ENCODE measurements around the gene SHROOM3.

The SHROOM3 gene

DNA sequence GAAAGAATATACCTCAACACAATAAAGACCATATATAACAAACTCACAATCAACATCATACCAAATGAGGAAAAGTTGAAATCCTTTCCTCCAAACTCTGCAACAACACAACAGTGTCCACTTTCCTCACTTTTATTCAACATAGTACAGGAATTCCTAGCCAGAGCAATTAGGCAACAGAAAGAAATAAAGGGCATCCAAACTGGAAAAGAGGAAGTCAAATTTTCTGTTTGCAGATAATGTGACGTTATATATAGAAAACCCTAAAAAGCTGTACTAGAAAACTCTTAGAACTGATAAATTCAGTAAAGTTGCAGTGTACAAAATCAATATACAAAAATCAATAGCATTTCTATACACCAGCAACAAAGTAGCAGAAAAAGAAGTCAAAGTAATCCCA is 355.3 kb downstream of the SHROOM3 start:
- Histone ChIP-seq H3K4me3 (ENCODE audit: low read length) (no peak overlapping the region), H3K27me3 (ENCODE audit: control insufficient read depth, insufficient read depth, low read length) (no peaks in the 10 kb centered on the region), H3K9ac (ENCODE audit: low read length) (no peak overlapping the region), H3K9me3 (ENCODE audit: control insufficient read depth, low read length) (no peaks in the 10 kb centered on the region), H3K36me3 (ENCODE audit: control insufficient read depth, insufficient read depth, low read length) (no peaks in the 10 kb centered on the region), H3K4me1 (ENCODE audit: control insufficient read depth, insufficient read depth, low read length) (no peaks in the 10 kb centered on the region)

DNA sequence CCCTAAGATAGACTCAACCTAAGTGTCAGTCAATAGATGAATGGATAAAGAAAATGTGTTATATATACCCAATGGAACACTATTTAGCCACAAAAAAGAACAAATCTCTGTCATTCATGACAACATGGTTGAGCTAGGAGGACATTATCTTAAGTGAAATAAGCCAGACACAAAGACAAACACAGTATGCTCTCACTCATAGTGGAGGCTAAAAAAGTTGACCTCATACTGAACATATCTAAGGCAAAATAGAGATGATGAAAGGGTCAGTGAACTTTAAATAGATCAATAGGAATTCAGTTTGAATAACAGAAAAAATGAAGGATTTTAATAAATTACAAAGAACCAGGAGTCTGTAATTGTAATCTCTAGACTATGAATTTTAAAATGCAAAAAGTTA is 356.4 kb downstream of the SHROOM3 start:
- H3K4me1 ChIP-seq (ENCODE audit: control insufficient read depth, insufficient read depth, low read length), result no peaks in the 10 kb centered on the region
- no peaks in the 10 kb centered on the region for H3K9me3 ChIP-seq (ENCODE audit: control insufficient read depth, low read length)
- H3K9ac ChIP-seq (ENCODE audit: low read length), result no peak overlapping the region
- H3K4me3 ChIP-seq (ENCODE audit: low read length), result no peak overlapping the region
- H3K36me3 ChIP-seq (ENCODE audit: control insufficient read depth, insufficient read depth, low read length), result no peaks in the 10 kb centered on the region
- no peaks in the 10 kb centered on the region for H3K27me3 ChIP-seq (ENCODE audit: control insufficient read depth, insufficient read depth, low read length)

DNA sequence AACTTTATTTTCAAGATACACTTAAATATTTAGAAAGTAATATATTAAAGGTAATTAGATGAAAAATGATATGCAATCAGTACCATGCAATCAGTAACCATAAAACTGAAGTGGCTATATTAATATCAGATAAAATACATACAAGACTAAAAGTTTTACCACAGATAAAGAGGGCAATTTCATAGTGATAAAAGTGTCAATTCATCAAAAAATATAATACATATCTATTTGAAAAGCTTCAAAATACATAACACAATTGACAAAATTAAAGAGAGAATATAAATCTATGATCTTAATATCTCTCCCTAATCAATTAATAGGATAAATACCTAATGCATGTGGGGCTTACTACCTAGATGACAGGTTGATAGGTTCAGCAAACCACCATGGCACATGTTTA is 357.4 kb downstream of the SHROOM3 start:
- Histone ChIP-seq H3K36me3 (ENCODE audit: control insufficient read depth, insufficient read depth, low read length) (no peaks in the 10 kb centered on the region), H3K9ac (ENCODE audit: low read length) (no peak overlapping the region), H3K4me3 (ENCODE audit: low read length) (no peak overlapping the region), H3K27me3 (ENCODE audit: control insufficient read depth, insufficient read depth, low read length) (no peaks in the 10 kb centered on the region), H3K9me3 (ENCODE audit: control insufficient read depth, low read length) (no peaks in the 10 kb centered on the region), H3K4me1 (ENCODE audit: control insufficient read depth, insufficient read depth, low read length) (no peaks in the 10 kb centered on the region)

DNA sequence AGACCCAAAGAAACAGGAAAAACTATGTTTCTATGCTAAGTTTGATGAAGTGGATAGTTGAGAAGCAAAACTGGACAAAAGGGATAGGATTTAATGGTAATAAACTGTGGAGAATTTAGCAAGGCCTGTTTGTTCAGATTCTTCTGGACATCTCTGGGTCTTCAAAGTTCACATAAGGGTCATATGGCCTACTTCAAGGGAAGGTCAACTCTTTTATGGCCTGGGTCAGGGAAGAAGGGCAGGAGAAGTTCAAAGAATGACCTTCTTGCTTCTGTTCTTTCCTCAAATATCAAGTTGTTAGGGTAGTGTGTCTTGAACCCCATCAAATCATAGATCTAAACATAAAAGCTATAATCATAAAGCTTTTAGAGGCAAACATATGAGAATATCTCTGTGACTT is 360.2 kb downstream of the SHROOM3 start:
- Histone ChIP-seq H3K27me3 (ENCODE audit: control insufficient read depth, insufficient read depth, low read length) (no peaks in the 10 kb centered on the region), H3K9ac (ENCODE audit: low read length) (no peak overlapping the region), H3K36me3 (ENCODE audit: control insufficient read depth, insufficient read depth, low read length) (no peaks in the 10 kb centered on the region), H3K9me3 (ENCODE audit: control insufficient read depth, low read length) (no peaks in the 10 kb centered on the region), H3K4me1 (ENCODE audit: control insufficient read depth, insufficient read depth, low read length) (no peaks in the 10 kb centered on the region), H3K4me3 (ENCODE audit: low read length) (no peak overlapping the region)

DNA sequence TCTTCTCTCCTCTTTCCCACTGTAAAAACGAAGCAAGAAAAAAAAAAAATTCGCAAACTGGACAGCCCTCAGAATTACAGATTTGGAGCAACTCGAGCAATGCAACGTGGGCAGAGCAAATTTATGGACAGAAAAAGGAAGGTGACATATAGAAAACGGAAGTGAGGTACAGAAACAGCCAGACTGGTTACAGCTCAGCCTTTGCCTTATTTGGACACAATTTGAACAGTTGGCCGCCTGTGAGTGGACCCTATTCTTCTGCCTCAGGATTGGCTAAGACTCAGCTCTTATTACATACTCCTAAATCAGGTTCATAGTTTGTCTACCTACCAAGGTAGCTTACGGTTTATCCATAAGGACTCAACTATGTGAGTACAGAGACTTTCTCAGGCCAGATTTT is 364.1 kb downstream of the SHROOM3 start:
- Histone ChIP-seq H3K4me1 (ENCODE audit: control insufficient read depth, insufficient read depth, low read length) (no peaks in the 10 kb centered on the region), H3K4me3 (ENCODE audit: low read length) (no peak overlapping the region), H3K9me3 (ENCODE audit: control insufficient read depth, low read length) (no peaks in the 10 kb centered on the region), H3K36me3 (ENCODE audit: control insufficient read depth, insufficient read depth, low read length) (no peaks in the 10 kb centered on the region), H3K9ac (ENCODE audit: low read length) (no peak overlapping the region), H3K27me3 (ENCODE audit: control insufficient read depth, insufficient read depth, low read length) (no peaks in the 10 kb centered on the region)

DNA sequence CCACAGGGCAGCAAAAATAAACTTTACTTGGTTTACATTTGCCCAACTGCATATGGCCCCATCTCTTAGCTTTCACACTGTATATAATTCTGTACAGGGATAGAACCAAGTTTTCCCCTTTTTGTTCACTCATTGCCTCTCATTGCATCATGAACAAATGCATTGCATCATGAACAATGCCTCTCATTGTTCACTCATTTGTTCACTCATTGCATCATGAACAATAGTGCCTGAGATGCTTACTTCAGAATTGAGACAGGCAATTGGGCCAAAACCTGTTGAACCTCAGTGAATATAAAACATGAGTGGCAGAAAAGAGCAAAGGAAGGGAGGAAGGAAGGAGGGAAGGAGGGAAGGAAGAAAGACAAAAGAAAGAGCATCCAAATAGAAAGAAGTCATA is 364.7 kb downstream of the SHROOM3 start:
- H3K9ac ChIP-seq (ENCODE audit: low read length), result no peak overlapping the region
- H3K9me3 ChIP-seq (ENCODE audit: control insufficient read depth, low read length), result no peaks in the 10 kb centered on the region
- H3K4me1 ChIP-seq (ENCODE audit: control insufficient read depth, insufficient read depth, low read length), result no peaks in the 10 kb centered on the region
- no peaks in the 10 kb centered on the region for H3K36me3 ChIP-seq (ENCODE audit: control insufficient read depth, insufficient read depth, low read length)
- H3K27me3 ChIP-seq (ENCODE audit: control insufficient read depth, insufficient read depth, low read length), result no peaks in the 10 kb centered on the region
- no peak overlapping the region for H3K4me3 ChIP-seq (ENCODE audit: low read length)

DNA sequence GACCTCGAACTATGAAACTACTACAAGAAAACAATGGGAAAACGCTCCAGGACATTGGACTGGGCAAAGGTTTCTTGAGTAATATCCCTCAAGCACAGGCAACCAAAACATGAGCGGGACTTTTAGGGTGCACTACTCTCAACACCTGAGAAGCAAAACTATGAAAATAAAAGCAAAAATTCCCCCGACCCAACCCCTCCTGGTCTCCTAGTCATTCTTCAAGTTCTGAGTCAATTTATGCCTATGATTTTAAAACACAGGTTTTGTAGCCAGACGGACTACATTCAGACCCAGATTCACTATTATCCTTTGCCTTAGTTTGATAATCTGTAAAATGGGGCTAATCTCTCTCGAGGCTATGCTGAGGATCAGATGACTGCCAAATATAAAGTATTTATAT is 365.9 kb downstream of the SHROOM3 start:
- H3K9me3 ChIP-seq (ENCODE audit: control insufficient read depth, low read length), result no peaks in the 10 kb centered on the region
- H3K36me3 ChIP-seq (ENCODE audit: control insufficient read depth, insufficient read depth, low read length), result no peaks in the 10 kb centered on the region
- H3K27me3 ChIP-seq (ENCODE audit: control insufficient read depth, insufficient read depth, low read length), result no peaks in the 10 kb centered on the region

DNA sequence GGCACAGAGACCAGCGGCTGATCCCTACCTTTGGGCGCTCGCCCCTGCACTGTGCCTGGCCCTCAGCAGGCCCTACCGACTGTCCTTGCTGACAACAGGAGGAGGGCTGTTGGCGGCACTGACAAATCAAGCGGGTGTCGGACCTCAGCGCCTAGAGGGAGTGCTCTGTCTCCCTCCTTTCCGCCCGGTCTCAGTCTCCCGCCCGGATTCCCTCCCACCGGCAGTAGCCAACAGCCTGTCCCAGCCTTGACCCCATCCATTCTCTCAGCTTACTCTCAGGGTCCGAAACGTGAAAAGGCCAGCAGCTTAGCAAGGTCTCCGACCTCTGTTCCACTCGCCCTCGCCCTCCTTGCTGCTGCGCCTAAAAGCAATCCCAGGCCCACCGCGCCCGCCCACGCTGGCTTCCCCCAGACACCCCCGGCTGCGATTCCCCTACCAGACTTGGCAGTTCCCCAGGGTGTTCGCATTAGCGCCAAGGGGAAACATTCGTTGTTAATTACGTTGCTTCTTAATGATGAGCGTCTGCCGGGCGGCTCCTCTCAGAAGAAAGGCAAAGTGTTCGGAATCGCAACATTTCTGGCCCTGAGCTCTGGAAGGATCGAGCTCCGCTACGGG is 366.7 kb downstream of the SHROOM3 start:
- H3K4me3 ChIP-seq (ENCODE audit: low read length), result no peak overlapping the region
- H3K36me3 ChIP-seq (ENCODE audit: control insufficient read depth, insufficient read depth, low read length), result no peaks in the 10 kb centered on the region
- H3K4me1 ChIP-seq (ENCODE audit: control insufficient read depth, insufficient read depth, low read length), result no peaks in the 10 kb centered on the region
- H3K27me3 ChIP-seq (ENCODE audit: control insufficient read depth, insufficient read depth, low read length), result no peaks in the 10 kb centered on the region
- H3K9me3 ChIP-seq (ENCODE audit: control insufficient read depth, low read length), result no peaks in the 10 kb centered on the region
- no peak overlapping the region for H3K9ac ChIP-seq (ENCODE audit: low read length)

More for the DNA sequence above, 365.9 kb downstream of the SHROOM3 start:
- Histone ChIP-seq H3K4me1 (ENCODE audit: control insufficient read depth, insufficient read depth, low read length) (no peaks in the 10 kb centered on the region), H3K9ac (ENCODE audit: low read length) (no peak overlapping the region), H3K4me3 (ENCODE audit: low read length) (no peak overlapping the region)

DNA sequence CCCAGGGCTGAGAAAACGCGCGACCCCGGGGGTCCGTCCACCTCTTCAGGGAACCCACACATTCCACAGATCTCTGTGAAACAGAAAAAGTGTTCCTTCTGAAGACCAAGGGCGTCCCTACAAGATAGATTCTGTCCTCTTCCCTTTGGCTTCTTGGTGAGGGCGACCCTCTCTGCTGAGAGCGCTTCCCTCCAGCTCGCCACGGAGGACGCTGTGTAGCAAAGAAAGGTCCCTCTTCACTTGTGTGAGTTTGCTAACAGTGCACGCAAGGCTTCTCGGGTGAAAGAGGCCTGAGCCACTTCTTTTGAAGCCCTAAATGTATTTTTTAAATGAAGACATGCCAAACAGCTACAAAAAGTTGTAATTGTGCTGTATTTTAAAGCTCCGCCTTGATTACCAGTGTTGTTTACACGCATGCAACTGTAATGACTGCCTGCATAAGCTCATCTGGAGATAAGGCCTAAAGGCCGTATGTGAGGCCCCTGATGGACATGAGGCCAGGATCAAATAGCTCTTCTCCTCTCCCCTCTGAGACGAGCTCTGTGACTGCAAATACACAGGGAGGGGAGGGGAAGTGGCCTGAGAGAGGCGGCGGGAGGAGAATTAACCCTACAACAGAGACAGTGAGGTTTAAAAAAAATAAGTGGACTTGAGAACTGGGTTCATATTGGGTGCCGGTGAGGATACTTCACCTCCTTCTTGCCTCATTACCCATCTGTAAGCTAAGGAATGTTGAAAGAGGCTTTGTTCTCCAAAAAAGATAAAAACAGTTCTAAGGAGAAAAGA is 367.4 kb downstream of the SHROOM3 start:
- Histone ChIP-seq H3K4me3 (ENCODE audit: low read length) (no peak overlapping the region), H3K9ac (ENCODE audit: low read length) (no peak overlapping the region), H3K27me3 (ENCODE audit: control insufficient read depth, insufficient read depth, low read length) (no peaks in the 10 kb centered on the region), H3K4me1 (ENCODE audit: control insufficient read depth, insufficient read depth, low read length) (no peaks in the 10 kb centered on the region), H3K9me3 (ENCODE audit: control insufficient read depth, low read length) (no peaks in the 10 kb centered on the region), H3K36me3 (ENCODE audit: control insufficient read depth, insufficient read depth, low read length) (no peaks in the 10 kb centered on the region)

DNA sequence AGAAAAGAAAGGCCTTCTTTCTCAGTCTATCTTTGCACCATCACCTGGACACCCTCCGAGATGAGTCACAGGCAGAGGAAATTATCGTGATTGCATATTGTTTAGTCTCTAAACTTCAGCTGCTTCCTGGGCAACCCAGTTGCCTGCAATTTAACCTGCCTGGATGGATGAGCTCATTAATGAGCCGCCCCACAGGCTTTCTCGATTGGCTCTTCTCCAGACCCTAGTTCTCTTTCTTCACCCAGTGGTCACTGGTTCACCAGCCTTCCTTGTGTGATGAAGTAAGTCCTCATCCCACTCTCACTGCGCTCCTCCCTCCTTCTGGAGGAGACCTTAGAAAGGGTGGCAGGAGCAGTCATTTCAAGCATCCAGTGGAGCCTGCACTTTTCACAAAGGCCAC is 368.5 kb downstream of the SHROOM3 start:
- H3K27me3 ChIP-seq (ENCODE audit: control insufficient read depth, insufficient read depth, low read length), result no peaks in the 10 kb centered on the region
- no peaks in the 10 kb centered on the region for H3K4me1 ChIP-seq (ENCODE audit: control insufficient read depth, insufficient read depth, low read length)
- no peak overlapping the region for H3K9ac ChIP-seq (ENCODE audit: low read length)
- H3K36me3 ChIP-seq (ENCODE audit: control insufficient read depth, insufficient read depth, low read length), result no peaks in the 10 kb centered on the region
- no peaks in the 10 kb centered on the region for H3K9me3 ChIP-seq (ENCODE audit: control insufficient read depth, low read length)
- no peak overlapping the region for H3K4me3 ChIP-seq (ENCODE audit: low read length)

DNA sequence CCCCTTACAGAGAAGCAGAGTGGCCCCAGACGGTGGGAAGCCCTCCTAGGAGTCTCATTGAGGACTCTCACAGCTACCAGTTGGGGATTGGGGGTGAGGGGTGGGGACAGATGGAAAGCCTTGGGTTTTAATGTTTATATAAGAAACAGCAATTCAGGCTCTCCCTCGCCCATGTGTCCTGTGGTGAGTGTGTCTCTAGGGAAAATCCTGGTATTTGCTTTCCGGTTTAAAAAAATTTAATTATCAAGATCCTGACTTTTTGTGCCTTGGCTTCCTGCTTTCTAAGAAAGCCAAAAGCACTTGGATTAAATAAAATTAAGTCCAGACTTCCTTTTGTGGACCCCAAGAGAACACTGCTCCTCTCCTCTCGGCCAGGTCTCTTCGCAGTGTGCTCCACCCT is 369.1 kb downstream of the SHROOM3 start:
- Histone ChIP-seq H3K36me3 (ENCODE audit: control insufficient read depth, insufficient read depth, low read length) (no peaks in the 10 kb centered on the region), H3K4me3 (ENCODE audit: low read length) (no peak overlapping the region), H3K27me3 (ENCODE audit: control insufficient read depth, insufficient read depth, low read length) (no peaks in the 10 kb centered on the region), H3K4me1 (ENCODE audit: control insufficient read depth, insufficient read depth, low read length) (no peaks in the 10 kb centered on the region), H3K9me3 (ENCODE audit: control insufficient read depth, low read length) (no peaks in the 10 kb centered on the region), H3K9ac (ENCODE audit: low read length) (no peak overlapping the region)

DNA sequence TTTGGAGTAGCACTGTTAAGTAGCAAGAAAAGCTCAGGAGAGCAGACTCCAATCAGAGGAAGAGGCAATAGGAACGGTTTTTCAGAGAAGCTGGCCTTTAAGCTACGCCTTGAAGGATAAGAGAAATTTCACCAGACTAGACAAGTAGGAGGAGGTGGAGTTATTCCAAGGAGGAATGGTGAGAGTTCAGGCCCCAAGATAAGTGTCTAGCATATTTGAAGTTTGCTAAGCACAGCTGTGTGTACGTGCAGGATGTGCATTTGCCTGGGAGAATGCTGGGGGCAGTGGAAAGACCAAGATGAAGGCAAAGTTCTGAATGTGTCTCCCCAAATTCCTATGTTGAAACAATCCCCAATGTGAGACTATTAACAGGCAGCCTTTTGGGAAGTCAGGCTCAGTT is 371.3 kb downstream of the SHROOM3 start:
- H3K4me3 ChIP-seq (ENCODE audit: low read length), result no peak overlapping the region
- H3K36me3 ChIP-seq (ENCODE audit: control insufficient read depth, insufficient read depth, low read length), result no peaks in the 10 kb centered on the region
- no peaks in the 10 kb centered on the region for H3K9me3 ChIP-seq (ENCODE audit: control insufficient read depth, low read length)
- H3K27me3 ChIP-seq (ENCODE audit: control insufficient read depth, insufficient read depth, low read length), result no peaks in the 10 kb centered on the region
- H3K4me1 ChIP-seq (ENCODE audit: control insufficient read depth, insufficient read depth, low read length), result no peaks in the 10 kb centered on the region
- no peak overlapping the region for H3K9ac ChIP-seq (ENCODE audit: low read length)
